HEK293 (cell line): ENCODE data around the gene FTCD.
A peak's percentile ranks its signal among the peaks of the same experiment; 100 is the strongest.

ENCODE experiments used
- CTCF ChIA-PET: fragments of 350-600 bp; formaldehyde crosslinking; extraction: SDS; loops from one replicate; lab custom pipeline; 2021; ENCODE audit warnings: antibody characterized with exemption; lab: Yijun Ruan, JAX
- POLR2A ChIA-PET: fragments of 300-600 bp; formaldehyde crosslinking; extraction: SDS; loops from one replicate; lab custom pipeline; 2020; ENCODE audit warnings: antibody characterized with exemption, inconsistent platforms; lab: Yijun Ruan, JAX
- H3K27ac ChIP-seq: fragments of 200-500 bp; sonication (Bioruptor generic); 2 replicates; pipeline ENCODE4 v1.5.1; 2014; ENCODE audit warnings: low read depth, low read length, control low read depth, inconsistent platforms; ENCODE audit errors: extremely low read depth
- H3K36me3 ChIP-seq, 2 experiments: fragments of 200-500 bp in 1 of 2; sonication (Bioruptor generic) in 1 of 2; 1 replicate in 1 of 2; 2 replicates in 1 of 2; pipeline ENCODE4 v1.5.1; 2014 to 2017; ENCODE audit warnings: inconsistent platforms in 2 of 2, low read length in 2 of 2; ENCODE audit not compliant: control insufficient read depth in 2 of 2, insufficient read depth in 1 of 2
- H3K4me1 ChIP-seq: fragments of 200-500 bp; sonication (Bioruptor generic); 2 replicates; pipeline ENCODE4 v1.5.1; 2014; ENCODE audit warnings: mild to moderate bottlenecking, low read length, inconsistent platforms; ENCODE audit not compliant: control insufficient read depth, insufficient read depth
- H3K4me3 ChIP-seq: 2 replicates; pipeline ENCODE4 v1.5.1; 2011; ENCODE audit warnings: low read depth, mild to moderate bottlenecking, control low read depth, low read length, moderate library complexity
- H3K9me3 ChIP-seq: fragments of 200-500 bp; sonication (Bioruptor generic); 2 replicates; pipeline ENCODE4 v1.5.1; 2014; ENCODE audit warnings: low read depth, low read length, inconsistent platforms; ENCODE audit not compliant: control insufficient read depth, insufficient read depth
- BCL11A ChIP-seq: fragments of 450-650 bp; formaldehyde crosslinking; IDR thresholded peaks from 2 replicates; pipeline ENCODE4 v1.5.1; 2016; ENCODE audit warnings: low read depth, missing biosample characterization, missing genetic modification characterization
- GLIS1 ChIP-seq: fragments of 450-650 bp; formaldehyde crosslinking; IDR thresholded peaks from 2 replicates; pipeline ENCODE4 v1.5.1; 2016; ENCODE audit warnings: missing biosample characterization, missing genetic modification characterization
- GLIS2 ChIP-seq: fragments of 450-650 bp; formaldehyde crosslinking; IDR thresholded peaks from 2 replicates; pipeline ENCODE4 v1.5.1; 2016; ENCODE audit warnings: missing biosample characterization, missing genetic modification characterization
- SP7 ChIP-seq: fragments of 450-650 bp; formaldehyde crosslinking; IDR thresholded peaks from 2 replicates; pipeline ENCODE4 v1.5.1; 2016; ENCODE audit warnings: missing biosample characterization, missing genetic modification characterization
- ZBTB48 ChIP-seq: fragments of 450-650 bp; formaldehyde crosslinking; IDR thresholded peaks from 2 replicates; pipeline ENCODE4 v1.5.1; 2016; ENCODE audit warnings: missing biosample characterization, missing genetic modification characterization
- ZNF140 ChIP-seq: fragments of 450-650 bp; formaldehyde crosslinking; IDR thresholded peaks from 2 replicates; pipeline ENCODE4 v1.5.1; 2016; ENCODE audit warnings: missing biosample characterization, missing genetic modification characterization
- ZNF223 ChIP-seq: fragments of 450-650 bp; formaldehyde crosslinking; IDR thresholded peaks from 2 replicates; pipeline ENCODE4 v1.5.1; 2016; ENCODE audit warnings: missing biosample characterization, missing genetic modification characterization
- ZNF501 ChIP-seq: fragments of 450-650 bp; formaldehyde crosslinking; IDR thresholded peaks from 2 replicates; pipeline ENCODE4 v1.5.1; 2016; ENCODE audit warnings: missing biosample characterization, missing genetic modification characterization
- ZNF600 ChIP-seq: fragments of 450-650 bp; formaldehyde crosslinking; IDR thresholded peaks from 2 replicates; pipeline ENCODE4 v1.5.1; 2016; ENCODE audit warnings: missing biosample characterization, missing genetic modification characterization
- ZNF792 ChIP-seq: fragments of 450-650 bp; formaldehyde crosslinking; IDR thresholded peaks from 2 replicates; pipeline ENCODE4 v1.5.1; 2016; ENCODE audit warnings: missing biosample characterization, missing genetic modification characterization
- ZXDB ChIP-seq: fragments of 450-650 bp; formaldehyde crosslinking; IDR thresholded peaks from 2 replicates; pipeline ENCODE4 v1.5.1; 2016; ENCODE audit warnings: missing biosample characterization, missing genetic modification characterization
- TF ChIP-seq, protein P1 (sequence below): fragments of 450-650 bp; formaldehyde crosslinking; IDR thresholded peaks from 2 replicates; pipeline ENCODE4 v1.5.1; 2016; ENCODE audit warnings: missing biosample characterization, missing genetic modification characterization
- TF ChIP-seq, protein P2 (sequence below): fragments of 450-650 bp; IDR thresholded peaks from 2 replicates; pipeline ENCODE4 v1.5.1; 2018; ENCODE audit warnings: missing biosample characterization, missing genetic modification characterization

The FTCD gene

DNA sequence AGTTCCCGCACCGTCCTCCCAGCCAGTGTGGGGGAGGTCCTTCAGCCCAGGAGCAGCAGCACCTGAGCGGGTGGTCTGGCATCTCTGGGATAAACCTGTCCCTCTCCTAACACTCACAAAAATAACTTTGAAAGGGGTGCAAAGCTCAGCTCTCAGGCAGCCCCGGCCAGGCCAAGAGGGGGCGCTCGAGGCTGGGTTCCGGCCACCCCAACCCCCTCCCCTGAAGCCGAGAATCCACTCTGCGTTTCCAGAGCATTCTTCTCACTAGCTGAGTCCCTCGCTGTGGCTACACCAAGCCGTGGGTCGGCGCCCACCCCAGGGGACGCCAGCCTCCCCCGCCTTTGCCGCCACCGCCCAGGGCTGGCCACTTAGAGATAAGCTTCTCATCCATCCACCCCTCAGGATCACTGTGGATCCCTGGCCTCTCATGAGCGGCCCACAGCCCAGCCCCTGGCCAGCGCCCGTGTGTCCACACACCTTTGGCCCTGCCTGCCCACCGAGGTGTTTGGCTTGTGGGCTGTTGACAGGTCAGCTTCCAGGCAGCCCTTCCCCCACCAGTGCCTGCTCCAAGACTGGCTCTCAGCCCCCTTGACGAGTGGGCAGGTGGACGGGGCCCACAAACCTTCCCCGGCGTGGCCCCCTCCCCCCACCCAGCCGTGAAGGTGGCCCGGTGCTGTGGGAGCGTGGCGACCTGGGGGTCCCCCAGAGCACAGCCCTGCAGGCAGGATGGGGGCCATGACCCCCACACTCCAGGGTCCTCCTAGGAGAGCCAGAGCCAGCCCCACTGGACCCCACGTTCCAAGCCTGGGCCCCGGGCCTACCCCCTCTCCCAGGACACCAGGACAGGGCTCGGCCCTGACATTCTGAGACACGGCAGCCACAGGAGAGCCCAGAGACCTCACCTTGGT is 1.9 kb downstream of the FTCD start (continued):
- 0 out of 2 replicates have a peak, but pooled peaks have one; percentile 8 for TF ChIP-seq BCL11A (tag by site-specific recombination)
- TF ChIP-seq ZXDB (tag by site-specific recombination): no peak
- peak; percentile 59 for TF ChIP-seq GLIS1 (tag by site-specific recombination)
- TF ChIP-seq ZBTB48 (tag by site-specific recombination): 0 out of 2 replicates have a peak, but pooled peaks have one; percentile 42
- TF ChIP-seq SP7 (tag by site-specific recombination): peak; percentile 15; the same call in 1 of the 2 replicates
- TF ChIP-seq, protein P1, sequence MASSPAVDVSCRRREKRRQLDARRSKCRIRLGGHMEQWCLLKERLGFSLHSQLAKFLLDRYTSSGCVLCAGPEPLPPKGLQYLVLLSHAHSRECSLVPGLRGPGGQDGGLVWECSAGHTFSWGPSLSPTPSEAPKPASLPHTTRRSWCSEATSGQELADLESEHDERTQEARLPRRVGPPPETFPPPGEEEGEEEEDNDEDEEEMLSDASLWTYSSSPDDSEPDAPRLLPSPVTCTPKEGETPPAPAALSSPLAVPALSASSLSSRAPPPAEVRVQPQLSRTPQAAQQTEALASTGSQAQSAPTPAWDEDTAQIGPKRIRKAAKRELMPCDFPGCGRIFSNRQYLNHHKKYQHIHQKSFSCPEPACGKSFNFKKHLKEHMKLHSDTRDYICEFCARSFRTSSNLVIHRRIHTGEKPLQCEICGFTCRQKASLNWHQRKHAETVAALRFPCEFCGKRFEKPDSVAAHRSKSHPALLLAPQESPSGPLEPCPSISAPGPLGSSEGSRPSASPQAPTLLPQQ (tag by site-specific recombination): peak; percentile 78
- TF ChIP-seq ZNF223: no peak

DNA sequence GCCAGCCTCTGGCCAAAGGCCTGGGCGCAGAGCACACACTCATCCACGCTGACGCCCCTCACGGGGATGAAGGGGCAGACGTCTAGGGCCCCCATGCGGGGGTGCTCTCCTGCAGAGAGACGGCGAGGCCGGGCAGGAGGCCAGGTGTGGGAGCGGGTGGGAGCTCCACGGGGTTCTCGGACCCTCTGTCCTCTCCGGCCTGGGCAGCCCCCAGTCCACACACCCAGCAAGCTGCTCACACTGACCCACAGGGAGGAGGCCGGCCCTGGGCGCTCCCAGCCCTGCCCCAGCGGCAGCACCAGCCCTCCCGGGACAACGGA is 2.5 kb downstream of the FTCD start:
- ChIA-PET POLR2A (interaction anchor here (0.8 to 1.1 kb wide), 4 partner anchors 38 to 179 kb away, joined by 3 to 4 read pairs (median 4); partner anchors contain the start of gene C21orf58), CTCF (interaction anchor here (0.5 to 2.1 kb wide), 24 partner anchors 10 to 1730 kb away, joined by 3 to 39 read pairs (median 4); no protein-coding TSS in a partner anchor)
- H3K27ac ChIP-seq: no peak overlapping the region
- no peaks in the 10 kb centered on the region for H3K4me1 ChIP-seq
- H3K36me3 ChIP-seq: no peaks in the 10 kb centered on the region
- no peak overlapping the region for H3K4me3 ChIP-seq
- no peaks in the 10 kb centered on the region for H3K9me3 ChIP-seq
- TF ChIP-seq, protein P2, sequence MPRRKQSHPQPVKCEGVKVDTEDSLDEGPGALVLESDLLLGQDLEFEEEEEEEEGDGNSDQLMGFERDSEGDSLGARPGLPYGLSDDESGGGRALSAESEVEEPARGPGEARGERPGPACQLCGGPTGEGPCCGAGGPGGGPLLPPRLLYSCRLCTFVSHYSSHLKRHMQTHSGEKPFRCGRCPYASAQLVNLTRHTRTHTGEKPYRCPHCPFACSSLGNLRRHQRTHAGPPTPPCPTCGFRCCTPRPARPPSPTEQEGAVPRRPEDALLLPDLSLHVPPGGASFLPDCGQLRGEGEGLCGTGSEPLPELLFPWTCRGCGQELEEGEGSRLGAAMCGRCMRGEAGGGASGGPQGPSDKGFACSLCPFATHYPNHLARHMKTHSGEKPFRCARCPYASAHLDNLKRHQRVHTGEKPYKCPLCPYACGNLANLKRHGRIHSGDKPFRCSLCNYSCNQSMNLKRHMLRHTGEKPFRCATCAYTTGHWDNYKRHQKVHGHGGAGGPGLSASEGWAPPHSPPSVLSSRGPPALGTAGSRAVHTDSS: no peak
- TF ChIP-seq ZNF792: no peak
- TF ChIP-seq GLIS1 (tag by site-specific recombination): no peak
- no peak for TF ChIP-seq ZNF501 (tag by site-specific recombination)
- 0 out of 2 replicates have a peak, but pooled peaks have one; percentile 28 for TF ChIP-seq GLIS2 (tag by site-specific recombination)

DNA sequence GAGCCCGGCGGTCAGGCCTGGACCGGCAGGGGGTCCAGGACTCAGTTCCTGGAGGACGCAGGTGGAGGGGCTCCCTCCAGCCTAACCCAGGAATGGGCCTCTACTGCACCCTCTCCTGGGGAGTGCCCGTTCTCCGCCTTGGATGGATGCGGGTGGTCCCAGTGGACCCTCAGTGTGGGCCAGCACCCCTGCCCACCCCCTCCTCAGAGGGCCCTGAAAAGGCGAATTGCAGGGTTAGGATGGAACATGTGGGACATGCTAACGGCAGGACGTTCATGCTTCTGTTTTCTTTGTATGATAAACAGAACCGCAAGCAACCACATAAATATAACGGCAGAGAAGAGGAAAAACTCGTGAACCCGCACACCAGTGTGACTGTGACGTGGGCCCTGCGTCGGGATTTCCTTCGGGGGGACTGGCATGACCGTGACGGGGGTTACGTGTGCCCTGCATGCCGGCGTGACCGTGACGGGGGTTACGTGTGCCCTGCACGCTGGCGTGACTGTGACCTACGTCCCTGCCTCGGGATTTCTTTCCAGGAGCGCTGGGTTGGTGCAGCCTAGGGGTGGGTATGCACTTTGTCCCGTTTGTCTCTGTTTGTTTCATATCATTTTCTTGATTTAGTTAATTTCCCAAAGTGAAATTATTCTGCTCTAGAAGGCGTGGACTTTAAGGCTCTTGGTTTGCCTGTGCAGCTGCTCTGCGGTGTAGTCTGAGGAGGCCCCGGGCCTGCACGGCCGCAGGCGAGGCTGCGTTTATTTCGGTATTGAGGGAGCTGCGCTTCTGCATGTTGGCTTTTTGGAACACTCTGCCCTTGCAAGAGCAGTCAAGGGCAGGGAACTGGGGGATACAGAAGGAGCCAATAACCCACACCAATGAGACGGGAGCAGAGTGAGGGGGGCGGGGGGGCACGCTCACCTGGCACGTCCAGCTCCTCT is 3.1 kb downstream of the FTCD start:
- POLR2A ChIA-PET: interaction anchor here (0.6 to 1.1 kb wide), 5 partner anchors 9 to 179 kb away, joined by 3 to 5 read pairs (median 4); partner anchors contain the start of gene C21orf58
- Histone ChIP-seq H3K4me3 (no peak overlapping the region), H3K4me1 (no peaks in the 10 kb centered on the region), H3K9me3 (no peaks in the 10 kb centered on the region), H3K27ac (no peak overlapping the region), H3K36me3 (no peaks in the 10 kb centered on the region)
- CTCF ChIA-PET: interaction anchor here (0.5 to 2.1 kb wide), 19 partner anchors 9 to 1729 kb away, joined by 3 to 39 read pairs (median 4); no protein-coding TSS in a partner anchor
- TF ChIP-seq ZNF600 (tag by site-specific recombination) (0 out of 2 replicates have a peak, but pooled peaks have one; percentile 10), ZNF140 (no peak)
